ENCODE results near the gene SBNO1. TPM values are rescaled to one million over a fixed set of nuclear protein-coding genes. Genes with fewer than 3 reads are reported as not detected.

Gene SBNO1
- total RNA-seq, 1 donor from 2014 or later = 44.7 TPM

DNA sequence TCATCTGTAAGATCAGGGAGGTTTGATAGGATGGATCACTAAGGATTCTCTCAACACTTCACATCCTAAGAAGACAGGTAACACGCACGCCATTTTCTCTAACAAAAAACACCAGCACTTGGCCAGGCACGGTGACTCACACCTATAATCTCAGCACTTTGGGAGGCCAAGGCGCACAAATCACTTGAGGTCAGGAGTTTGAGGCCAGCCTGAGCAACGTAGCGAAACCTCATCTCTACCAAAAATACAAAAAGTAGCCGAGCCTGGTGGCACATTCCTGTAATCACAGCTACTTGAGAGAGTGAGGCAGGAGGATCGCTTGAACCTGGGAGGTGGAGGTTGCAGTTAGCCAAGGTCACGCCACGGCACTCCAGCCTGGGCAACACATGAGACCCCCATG is 82.5 kb downstream of the SBNO1 start:
- Mint-ChIP-seq H3K9me3 (ENCODE audit: unreplicated experiment) (no peaks in the 10 kb centered on the region), H3K4me1 (ENCODE audit: unreplicated experiment) (peaks cover 3% of the 10 kb centered on the region), H3K27me3 (ENCODE audit: unreplicated experiment) (peaks cover 2% of the 10 kb centered on the region), H3K27ac (ENCODE audit: unreplicated experiment) (no peak overlapping the region), H3K36me3 (ENCODE audit: low read depth, unreplicated experiment) (no peaks in the 10 kb centered on the region), H3K4me3 (ENCODE audit: unreplicated experiment) (no peak overlapping the region)
- no peak for DNase-seq (ENCODE audit: low spot score)
- TF ChIP-seq, protein P1, sequence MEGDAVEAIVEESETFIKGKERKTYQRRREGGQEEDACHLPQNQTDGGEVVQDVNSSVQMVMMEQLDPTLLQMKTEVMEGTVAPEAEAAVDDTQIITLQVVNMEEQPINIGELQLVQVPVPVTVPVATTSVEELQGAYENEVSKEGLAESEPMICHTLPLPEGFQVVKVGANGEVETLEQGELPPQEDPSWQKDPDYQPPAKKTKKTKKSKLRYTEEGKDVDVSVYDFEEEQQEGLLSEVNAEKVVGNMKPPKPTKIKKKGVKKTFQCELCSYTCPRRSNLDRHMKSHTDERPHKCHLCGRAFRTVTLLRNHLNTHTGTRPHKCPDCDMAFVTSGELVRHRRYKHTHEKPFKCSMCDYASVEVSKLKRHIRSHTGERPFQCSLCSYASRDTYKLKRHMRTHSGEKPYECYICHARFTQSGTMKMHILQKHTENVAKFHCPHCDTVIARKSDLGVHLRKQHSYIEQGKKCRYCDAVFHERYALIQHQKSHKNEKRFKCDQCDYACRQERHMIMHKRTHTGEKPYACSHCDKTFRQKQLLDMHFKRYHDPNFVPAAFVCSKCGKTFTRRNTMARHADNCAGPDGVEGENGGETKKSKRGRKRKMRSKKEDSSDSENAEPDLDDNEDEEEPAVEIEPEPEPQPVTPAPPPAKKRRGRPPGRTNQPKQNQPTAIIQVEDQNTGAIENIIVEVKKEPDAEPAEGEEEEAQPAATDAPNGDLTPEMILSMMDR (IDR thresholded peaks at IDR 0.05; ENCODE audit: unreplicated experiment) = no peak

DNA sequence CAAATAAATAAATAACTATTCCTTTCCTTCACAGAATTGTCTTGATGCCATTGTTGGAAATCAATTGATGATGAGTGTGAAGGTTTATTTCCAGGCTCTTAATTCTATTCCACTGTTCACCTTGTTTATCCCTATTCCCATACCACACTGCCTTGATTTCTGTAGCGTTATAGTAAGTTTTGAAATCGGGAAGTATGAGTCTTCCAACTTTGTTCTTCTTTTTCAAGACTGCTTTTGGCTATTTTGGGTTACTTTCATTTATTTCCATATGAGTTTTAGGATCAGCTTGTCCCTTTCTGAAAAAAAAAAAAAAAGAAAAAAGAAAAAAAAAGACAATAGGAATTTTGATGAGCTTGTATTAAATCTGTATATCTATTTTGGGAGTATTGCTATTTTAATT is 83.7 kb downstream of the SBNO1 start:
- Mint-ChIP-seq H3K4me1 (ENCODE audit: unreplicated experiment) (peaks cover 3% of the 10 kb centered on the region), H3K36me3 (ENCODE audit: low read depth, unreplicated experiment) (no peaks in the 10 kb centered on the region), H3K27ac (ENCODE audit: unreplicated experiment) (no peak overlapping the region), H3K9me3 (ENCODE audit: unreplicated experiment) (no peaks in the 10 kb centered on the region), H3K4me3 (ENCODE audit: unreplicated experiment) (no peak overlapping the region), H3K27me3 (ENCODE audit: unreplicated experiment) (no peaks in the 10 kb centered on the region)
- TF ChIP-seq, protein P1 (IDR thresholded peaks at IDR 0.05; ENCODE audit: unreplicated experiment) = no peak
- no peak for DNase-seq (ENCODE audit: low spot score)

DNA sequence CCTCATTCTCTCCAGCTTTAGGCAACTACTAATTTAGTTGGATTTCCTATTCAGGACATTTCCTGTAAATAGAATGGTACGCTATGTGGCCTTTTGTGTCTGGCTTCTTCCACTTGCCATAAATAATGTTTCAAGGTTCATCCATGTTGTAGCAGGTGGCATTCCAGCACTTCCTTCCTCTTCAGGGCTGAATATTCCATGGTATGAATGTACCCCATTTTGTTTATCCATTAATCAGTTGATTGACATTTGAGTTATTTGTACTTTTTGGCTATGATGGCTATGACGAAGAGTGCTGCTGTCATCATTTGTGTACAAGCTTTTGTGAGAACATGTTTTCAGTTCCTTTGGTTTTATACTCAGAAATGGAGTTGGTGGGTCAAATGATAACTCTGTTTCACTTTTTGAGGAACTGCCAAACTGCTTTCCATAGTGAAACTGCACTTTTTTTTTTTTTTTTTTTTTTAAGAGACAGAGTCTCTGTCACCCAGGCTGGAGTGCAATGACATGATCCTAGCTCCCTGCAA is 86.5 kb downstream of the SBNO1 start:
- TF ChIP-seq, protein P1 (IDR thresholded peaks at IDR 0.05; ENCODE audit: unreplicated experiment) = no peak
- no peak overlapping the region for H3K27ac Mint-ChIP-seq (ENCODE audit: unreplicated experiment)
- H3K27me3 Mint-ChIP-seq (ENCODE audit: unreplicated experiment) = no peaks in the 10 kb centered on the region
- DNase-seq (ENCODE audit: low spot score) = no peak
- H3K4me3 Mint-ChIP-seq (ENCODE audit: unreplicated experiment) = no peak overlapping the region
- no peaks in the 10 kb centered on the region for H3K36me3 Mint-ChIP-seq (ENCODE audit: low read depth, unreplicated experiment)
- peaks cover 3% of the 10 kb centered on the region for H3K4me1 Mint-ChIP-seq (ENCODE audit: unreplicated experiment)
- H3K9me3 Mint-ChIP-seq (ENCODE audit: unreplicated experiment) = no peaks in the 10 kb centered on the region

DNA sequence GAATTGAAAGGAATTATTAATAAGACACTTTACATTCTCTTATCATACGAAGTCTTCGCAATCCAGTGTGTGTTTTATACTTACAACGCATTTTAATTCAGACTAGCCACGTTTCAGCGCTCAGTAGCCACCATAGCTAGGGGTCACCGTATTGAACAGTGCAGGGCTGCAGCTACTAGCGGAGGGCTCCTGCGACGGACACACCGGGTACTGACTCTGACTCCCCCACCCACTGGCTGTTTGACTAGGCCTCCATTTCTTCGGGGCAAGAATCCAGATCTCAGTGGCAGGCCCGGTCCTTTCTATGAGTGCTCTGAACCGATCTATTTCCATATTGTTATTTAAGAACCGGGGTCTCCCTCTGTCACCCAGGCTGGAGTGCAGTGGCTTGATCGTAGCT is 91.5 kb downstream of the SBNO1 start:
- Mint-ChIP-seq H3K36me3 (ENCODE audit: low read depth, unreplicated experiment) (peaks cover 3% of the 10 kb centered on the region), H3K27ac (ENCODE audit: unreplicated experiment) (no peak overlapping the region), H3K4me3 (ENCODE audit: unreplicated experiment) (peak overlapping the region; percentile 73), H3K27me3 (ENCODE audit: unreplicated experiment) (peaks cover 7% of the 10 kb centered on the region), H3K4me1 (ENCODE audit: unreplicated experiment) (peaks cover 18% of the 10 kb centered on the region), H3K9me3 (ENCODE audit: unreplicated experiment) (no peaks in the 10 kb centered on the region)
- TF ChIP-seq, protein P1 (IDR thresholded peaks at IDR 0.05; ENCODE audit: unreplicated experiment) = no peak
- no peak for DNase-seq (ENCODE audit: low spot score)

GRCh38 chr12:123271001-123271668 is 93.5 kb downstream of the SBNO1 start:
- TF ChIP-seq, protein P1 (IDR thresholded peaks at IDR 0.05; ENCODE audit: unreplicated experiment) = peak; percentile 54
- Mint-ChIP-seq H3K27me3 (ENCODE audit: unreplicated experiment) (peaks cover 10% of the 10 kb centered on the region), H3K4me3 (ENCODE audit: unreplicated experiment) (no peak overlapping the region), H3K4me1 (ENCODE audit: unreplicated experiment) (peaks cover 20% of the 10 kb centered on the region), H3K27ac (ENCODE audit: unreplicated experiment) (no peak overlapping the region), H3K36me3 (ENCODE audit: low read depth, unreplicated experiment) (peaks cover 3% of the 10 kb centered on the region), H3K9me3 (ENCODE audit: unreplicated experiment) (no peaks in the 10 kb centered on the region)
- DNase-seq (ENCODE audit: low spot score) = peak; percentile 79

Measured in endothelial cell (in vitro differentiated cells).